Astrocyte (in vitro differentiated cells and primary cell): ENCODE results near the gene CHST9.

ENCODE experiments used
- CTCF ChIP-seq: IDR thresholded peaks from 2 replicates; pipeline ENCODE4 v1.5.1; 2011; ENCODE audit warnings: low read depth, mild to moderate bottlenecking, inconsistent platforms, low read length, moderate library complexity; ENCODE audit not compliant: insufficient read depth
- EZH2 ChIP-seq: IDR thresholded peaks from 2 replicates; pipeline ENCODE4 v1.6.1; 2012; ENCODE audit warnings: mild to moderate bottlenecking, low read length, inconsistent platforms; ENCODE audit not compliant: insufficient read depth

- TF ChIP-seq CTCF (no peak), EZH2 (no peak)
Measured at GRCh38 chr18:26864658-26865057, 320.4 kb downstream of the CHST9 start.
